Activated CD8-positive, alpha-beta memory T cell treated with anti-CD3 and anti-CD28 coated beads for 24 hours (primary cell): ENCODE results near the gene ULK1.
A peak's percentile ranks its signal among the peaks of the same experiment; 100 is the strongest.

Experiments used
- DNase-seq: peaks from one replicate; pipeline ENCODE4 v3.0.0-alpha.2; 2020

ULK1 gene

GRCh38 chr12:131893605-131894312 lies 663 bp upstream of the ULK1 start:
- DNase-seq = no peak

- DNase-seq = peak; percentile 66
These were observed 688 bp downstream of the ULK1 start for GRCh38 chr12:131894981-131895639.

- no peak for DNase-seq
These were observed 1.2 kb downstream of the ULK1 start for GRCh38 chr12:131895640-131896079.

- DNase-seq = peak; percentile 89
These were observed 1.8 kb downstream of the ULK1 start for GRCh38 chr12:131896080-131896810.

GRCh38 chr12:131896811-131897270 lies 2.4 kb downstream of the ULK1 start:
- no peak for DNase-seq

GRCh38 chr12:131897276-131897675 lies 2.9 kb downstream of the ULK1 start:
- no peak for DNase-seq

GRCh38 chr12:131897875-131898274 lies 3.5 kb downstream of the ULK1 start:
- no peak for DNase-seq

- no peak for DNase-seq
These were observed 6.0 kb downstream of the ULK1 start for GRCh38 chr12:131900397-131900796.

- DNase-seq = no peak
These were observed 7.3 kb downstream of the ULK1 start for GRCh38 chr12:131901431-131902331.

- DNase-seq = no peak
These were observed 8.2 kb downstream of the ULK1 start for GRCh38 chr12:131902332-131903241.

- no peak for DNase-seq
These were observed 9.1 kb downstream of the ULK1 start for GRCh38 chr12:131903270-131904255.

- DNase-seq = no peak
These were observed 9.9 kb downstream of the ULK1 start for GRCh38 chr12:131904346-131904745.

- no peak for DNase-seq
These were observed 10.7 kb downstream of the ULK1 start for GRCh38 chr12:131905081-131905629.

GRCh38 chr12:131905630-131906091 lies 11.2 kb downstream of the ULK1 start:
- no peak for DNase-seq

GRCh38 chr12:131907379-131908091 lies 13.1 kb downstream of the ULK1 start:
- DNase-seq = no peak

GRCh38 chr12:131908092-131909080 lies 14.0 kb downstream of the ULK1 start:
- no peak for DNase-seq

GRCh38 chr12:131909081-131909751 lies 14.8 kb downstream of the ULK1 start:
- DNase-seq = no peak
